OCI-LY7 (cell line): ENCODE data around the gene PTRHD1. TPM values are rescaled to one million over a fixed set of nuclear protein-coding genes. Genes with fewer than 3 reads are reported as not detected.

Source experiments
- BruUV-seq: library from RNA; stranded (reverse); fragments of 400-500 nt; replicated peaks from 2 replicates; lab custom pipeline; 2021; lab: Mats Ljungman, UMichigan
- CTCF ChIA-PET: fragments of 300-600 bp; sonication (Branson Sonifier 250); formaldehyde crosslinking; loops from one replicate; lab custom pipeline; 2022; ENCODE audit warnings: antibody characterized with exemption; ENCODE audit not compliant: unreplicated experiment; lab: Charles Lee
- POLR2A ChIA-PET: fragments of 300-600 bp; sonication (Branson Sonifier 250); formaldehyde crosslinking; loops from one replicate; lab custom pipeline; 2022; ENCODE audit warnings: antibody characterized with exemption; lab: Charles Lee
- DNase-seq: peaks from one replicate; pipeline ENCODE4 v3.0.0-alpha.2; 2015; ENCODE audit warnings: low spot score
- H2AFZ ChIP-seq: fragments of 200-600 bp; sonication (generic), shearing (Covaris generic); 2 replicates; pipeline ENCODE4 v1.6.1; 2014; ENCODE audit warnings: mild to moderate bottlenecking, antibody characterized with exemption, low read length, moderate library complexity
- H3K27ac ChIP-seq: fragments of 200-600 bp; sonication (generic); 2 replicates; pipeline ENCODE4 v1.5.1; 2014; ENCODE audit warnings: mixed run types, low read depth, mild to moderate bottlenecking, moderate library complexity, low read length, inconsistent platforms; ENCODE audit not compliant: poor library complexity, severe bottlenecking
- H3K36me3 ChIP-seq: fragments of 200-600 bp; sonication (generic); 2 replicates; pipeline ENCODE4 v1.6.1; 2014; ENCODE audit warnings: mild to moderate bottlenecking, antibody characterized with exemption, low read length, moderate library complexity, mixed read lengths; ENCODE audit not compliant: insufficient read depth
- H3K4me1 ChIP-seq: fragments of 200-600 bp; sonication (generic); 2 replicates; pipeline ENCODE4 v1.5.1; 2014; ENCODE audit warnings: mild to moderate bottlenecking, low read length; ENCODE audit not compliant: insufficient read depth, poor library complexity, severe bottlenecking
- H3K4me2 ChIP-seq: fragments of 200-600 bp; sonication (generic); 2 replicates; pipeline ENCODE4 v1.6.1; 2014; ENCODE audit warnings: mild to moderate bottlenecking, low read length
- H3K4me3 ChIP-seq: fragments of 200-600 bp; sonication (generic); 2 replicates; pipeline ENCODE4 v1.5.1; 2014; ENCODE audit warnings: mild to moderate bottlenecking, low read depth, low read length; ENCODE audit not compliant: poor library complexity, severe bottlenecking
- H3K79me2 ChIP-seq: fragments of 200-600 bp; sonication (generic); 2 replicates; pipeline ENCODE4 v1.6.1; 2016; ENCODE audit warnings: low read depth, mild to moderate bottlenecking, low read length, moderate library complexity, mixed read lengths; ENCODE audit not compliant: insufficient read depth
- H3K9me2 ChIP-seq: fragments of 200-600 bp; sonication (generic); 2 replicates; pipeline ENCODE4 v1.6.1; 2016; ENCODE audit warnings: mild to moderate bottlenecking, low read length, mixed read lengths; ENCODE audit not compliant: insufficient read depth
- H3K9me3 ChIP-seq: fragments of 200-600 bp; sonication (generic); 2 replicates; pipeline ENCODE4 v1.6.1; 2014; ENCODE audit warnings: mild to moderate bottlenecking, mixed run types, low read length, mixed read lengths
- H4K20me1 ChIP-seq: fragments of 200-600 bp; sonication (generic); 2 replicates; pipeline ENCODE4 v1.6.1; 2014; ENCODE audit warnings: mild to moderate bottlenecking, antibody characterized with exemption, low read length, moderate library complexity, mixed read lengths; ENCODE audit not compliant: insufficient read depth
- CTCF ChIP-seq: fragments of 200-600 bp; sonication (generic); conservative IDR thresholded peaks from 2 replicates; pipeline ENCODE4 v1.5.1; 2014; ENCODE audit warnings: mild to moderate bottlenecking, antibody characterized with exemption, low read length, moderate library complexity, mixed read lengths
- EZH2phosphoT487 ChIP-seq: fragments of 200-600 bp; sonication (generic); IDR thresholded peaks from 2 replicates; pipeline ENCODE4 v1.6.1; 2018; ENCODE audit warnings: low read depth, borderline replicate concordance, mild to moderate bottlenecking, mixed run types, antibody characterized with exemption, low read length, moderate library complexity, mixed read lengths
- intact Hi-C: fragments of 100-400 bp; cut with micrococcal nuclease; formaldehyde crosslinking; loops from one replicate; pipeline ENCODE4 v1.10.0; 2022; ENCODE audit not compliant: unreplicated experiment
- total RNA-seq, 2 experiments: library from RNA; depleted of rRNA in 1 of 2; stranded (reverse); fragments of >200 nt in 1 of 2; shearing (Covaris generic) in 1 of 2; gene quantifications; 2 replicates each; pipeline ENCODE4 v1.2.3, GENCODE V29; 2014 to 2022

The PTRHD1 gene
- total RNA-seq, 2 experiments from 2014 or later = 43.9 to 55.0 TPM

- DNase-seq = no peak
- Histone ChIP-seq H3K4me2 (no peak overlapping the region), H3K9me3 (no peaks in the 10 kb centered on the region), H3K27ac (no peak overlapping the region), H2AFZ (no peak overlapping the region), H4K20me1 (no peaks in the 10 kb centered on the region), H3K4me1 (peaks cover 4% of the 10 kb centered on the region), H3K9me2 (no peaks in the 10 kb centered on the region), H3K36me3 (no peaks in the 10 kb centered on the region), H3K79me2 (no peaks in the 10 kb centered on the region), H3K4me3 (no peak overlapping the region)
- CTCF ChIA-PET = interaction anchor here (0.6 kb wide), 1 partner anchor 47 kb away, joined by 3 read pairs; the partner anchor contains the start of genes CENPO and PTRHD1
- BruUV-seq = no TSS peak
- TF ChIP-seq EZH2phosphoT487 (no peak), CTCF (no peak)
- intact Hi-C loops = no loop called here
- POLR2A ChIA-PET = no interaction called here
Measured at GRCh38 chr2:24745825-24746224, 47.4 kb downstream of the PTRHD1 start.

GRCh38 chr2:24744356-24744755, 48.8 kb downstream of the PTRHD1 start:
- Histone ChIP-seq H3K9me3 (no peaks in the 10 kb centered on the region), H3K36me3 (no peaks in the 10 kb centered on the region), H3K4me2 (no peak overlapping the region), H3K9me2 (no peaks in the 10 kb centered on the region), H4K20me1 (no peaks in the 10 kb centered on the region), H3K4me3 (no peak overlapping the region), H2AFZ (no peak overlapping the region), H3K27ac (no peak overlapping the region), H3K79me2 (no peaks in the 10 kb centered on the region), H3K4me1 (peaks cover 4% of the 10 kb centered on the region)
- CTCF ChIA-PET = no interaction called here
- BruUV-seq = no TSS peak
- intact Hi-C loops = no loop called here
- no peak for DNase-seq
- POLR2A ChIA-PET = interaction anchor here (0.7 kb wide), 1 partner anchor 1604 kb away, joined by 4 read pairs; no protein-coding TSS in a partner anchor
- TF ChIP-seq EZH2phosphoT487 (no peak), CTCF (no peak)

GRCh38 chr2:24743924-24744323, 49.3 kb downstream of the PTRHD1 start:
- no peak overlapping the region for H3K4me3 ChIP-seq
- ChIA-PET POLR2A (no interaction called here), CTCF (no interaction called here)
- H3K4me1 ChIP-seq = peaks cover 4% of the 10 kb centered on the region
- H3K9me2 ChIP-seq = no peaks in the 10 kb centered on the region
- H3K4me2 ChIP-seq = no peak overlapping the region
- H3K79me2 ChIP-seq = no peaks in the 10 kb centered on the region
- no peaks in the 10 kb centered on the region for H4K20me1 ChIP-seq
- TF ChIP-seq CTCF (no peak), EZH2phosphoT487 (no peak)
- H3K9me3 ChIP-seq = no peaks in the 10 kb centered on the region
- intact Hi-C loops = no loop called here
- no peak overlapping the region for H2AFZ ChIP-seq
- H3K36me3 ChIP-seq = no peaks in the 10 kb centered on the region
- no peak overlapping the region for H3K27ac ChIP-seq
- BruUV-seq = no TSS peak
- no peak for DNase-seq
